Psoas muscle (tissue), 8 donors: ENCODE results near the gene TMEM108. TPM values are rescaled to one million over a fixed set of nuclear protein-coding genes. Genes with fewer than 3 reads are reported as not detected.

ENCODE experiments used
- ATAC-seq, 4 donors: fragments of 200-7000 bp; cut with Tn5 transposase; one replicate each; pipeline ENCODE4 v1.9.1; 2020; ENCODE audit warnings: moderate library complexity in 3 of 4, mild to moderate bottlenecking in 2 of 4
- DNase-seq, 2 donors: peaks; one replicate each; pipeline ENCODE4 v3.0.0-alpha.2; 2020
- H3K27ac ChIP-seq: fragments of 200-600 bp; one replicate; pipeline ENCODE4 v1.8.0; 2022
- H3K27me3 ChIP-seq, 3 donors: fragments of 200-600 bp in 1 of 3; one replicate each; pipeline versions ENCODE4 v1.6.1 to v1.8.0; 2013 to 2022; ENCODE audit warnings: low read length in 2 of 3, mild to moderate bottlenecking in 2 of 3, moderate library complexity in 1 of 3; ENCODE audit not compliant: insufficient read depth in 3 of 3
- H3K36me3 ChIP-seq, 2 donors: fragments of 200-600 bp in 1 of 2; one replicate each; pipeline versions ENCODE4 v1.6.1 to v1.8.0; 2013 to 2022; ENCODE audit warnings: low read depth in 1 of 2, mild to moderate bottlenecking in 1 of 2, moderate library complexity in 1 of 2; ENCODE audit not compliant: insufficient read depth in 1 of 2
- H3K4me1 ChIP-seq: fragments of 200-600 bp; one replicate; pipeline ENCODE4 v1.8.0; 2022
- H3K4me3 ChIP-seq: fragments of 200-600 bp; one replicate; pipeline ENCODE4 v1.8.0; 2022; ENCODE audit warnings: mild to moderate bottlenecking
- H3K9me3 ChIP-seq: fragments of 200-600 bp; one replicate; pipeline ENCODE4 v1.8.0; 2022
- CTCF ChIP-seq: fragments of 200-600 bp; IDR thresholded peaks from one replicate; pipeline ENCODE4 v1.8.0; 2022; ENCODE audit warnings: antibody characterized with exemption
- WGBS, 3 donors: extraction: QIAGEN DNeasy Blood & Tissue Kit; methylation state at CpG; one replicate each; pipeline versions ENCODE4 v1.1.6 to v1.1.7; 2013; 5-methylcytosine and 5-hydroxymethylcytosine counted together
- intact Hi-C, 2 donors: fragments of 100-400 bp; cut with DNase I; formaldehyde crosslinking; loops; one replicate each; pipeline versions ENCODE4 v1.11.0 to v1.14.2; 2022
- polyA plus RNA-seq, 3 donors: library from polyadenylated mRNA; stranded (reverse); fragments of 200-250 nt; gene quantifications; one replicate each; pipeline ENCODE4 v1.2.3, GENCODE V29; 2013
- total RNA-seq, 4 donors: library from RNA; stranded (reverse); fragmentation: NEBNext Ultra II Directional in 2 of 4; extraction: Animal tissue kit (Norgen Biotek cat#: 25700) in 2 of 4; gene quantifications; one replicate each; pipeline versions ENCODE4 v1.2.1 to v1.2.4, GENCODE V29; 2021 to 2023
- donor health status: healthy with polysubstance abuse.
- donor health status: DM: no; HTN: no; CAD: no; lungs with moderate emphysema.
- donor health status: Bipolar disorder and iron deficiency.
- donor health status: healthy.
- donor health status: DM: yes; HTN: yes; CAD: no.
- donor health status: DM: no; HTN: no; CAD: no.
- donor health status: DM: no; HTN: no; CAD: no.
- donor health status: DM: yes; HTN: yes; CAD: no.

TMEM108 gene
- total and polyA plus RNA-seq, 7 donors: 2.4 to 10.5 (median 6.5) TPM

GRCh38 chr3:133271539-133271938 is 233.3 kb downstream of the TMEM108 start:
- H3K27ac ChIP-seq: no peak overlapping the region
- intact Hi-C loops: no loop called here
- no peak for TF ChIP-seq CTCF
- DNase-seq (no peak), ATAC-seq (no peak)
- no peaks in the 10 kb centered on the region for H3K27me3 ChIP-seq
- WGBS, 3 donors: 68 to 71% (median 69%) methylated on average over 4 of the region's 4 CpGs
- H3K4me1 ChIP-seq: no peaks in the 10 kb centered on the region
- no peaks in the 10 kb centered on the region for H3K36me3 ChIP-seq
- no peaks in the 10 kb centered on the region for H3K9me3 ChIP-seq
- no peak overlapping the region for H3K4me3 ChIP-seq

- no peak for DNase-seq
Observed at GRCh38 chr3:133273346-133273745, 235.2 kb downstream of the TMEM108 start.

DNA sequence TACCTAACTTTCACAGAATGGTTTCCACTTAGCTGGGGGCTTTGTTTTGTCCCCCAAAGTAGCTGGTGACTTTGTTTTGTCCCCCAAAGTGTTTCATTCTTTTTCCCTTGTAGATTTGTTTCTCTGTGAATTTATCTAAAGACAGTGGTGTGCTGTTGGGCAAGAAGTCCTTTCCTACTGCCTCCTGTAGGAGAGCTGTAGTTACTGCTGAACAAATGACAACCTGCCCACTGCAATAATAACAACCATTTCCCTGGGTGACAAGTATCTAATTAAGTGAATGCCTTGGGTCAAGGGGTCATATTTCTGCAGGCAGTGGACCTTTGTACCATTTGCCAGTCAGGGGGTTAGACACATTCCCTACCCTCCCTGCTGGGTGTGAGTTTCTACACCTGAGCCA is 236.3 kb downstream of the TMEM108 start:
- H3K27me3 ChIP-seq: no peaks in the 10 kb centered on the region

More at GRCh38 chr3:133273346-133273745, 235.2 kb downstream of the TMEM108 start:
- no peak overlapping the region for H3K27ac ChIP-seq
- H3K36me3 ChIP-seq: no peaks in the 10 kb centered on the region
- no peak for TF ChIP-seq CTCF
- ATAC-seq: no peak
- H3K4me1 ChIP-seq: no peaks in the 10 kb centered on the region
- no peak overlapping the region for H3K4me3 ChIP-seq
- intact Hi-C loops: no loop called here
- H3K9me3 ChIP-seq: no peaks in the 10 kb centered on the region
- 74 to 86% (median 74%) methylated on average over 2 of the region's 2 CpGs for WGBS, 3 donors
- H3K27me3 ChIP-seq: no peaks in the 10 kb centered on the region

GRCh38 chr3:133276594-133276993 is 238.4 kb downstream of the TMEM108 start:
- H3K36me3 ChIP-seq: no peaks in the 10 kb centered on the region
- no peak for TF ChIP-seq CTCF
- ATAC-seq: no peak
- 30 to 44% (median 32%) methylated on average over 4 of the region's 4 CpGs for whole genome bisulfite sequencing, 3 donors
- no peak for DNase-seq
- H3K27me3 ChIP-seq: no peaks in the 10 kb centered on the region
- H3K4me3 ChIP-seq: no peak overlapping the region
- intact Hi-C loops: no loop called here
- no peak overlapping the region for H3K27ac ChIP-seq
- H3K9me3 ChIP-seq: no peaks in the 10 kb centered on the region
- no peaks in the 10 kb centered on the region for H3K4me1 ChIP-seq

More for the DNA sequence above, 236.3 kb downstream of the TMEM108 start:
- no peak overlapping the region for H3K27ac ChIP-seq
- DNase-seq (no peak), ATAC-seq (no peak)
- H3K4me3 ChIP-seq: no peak overlapping the region
- no peak for TF ChIP-seq CTCF
- H3K4me1 ChIP-seq: no peaks in the 10 kb centered on the region
- intact Hi-C loops: no loop called here
- no peaks in the 10 kb centered on the region for H3K9me3 ChIP-seq
- no peaks in the 10 kb centered on the region for H3K36me3 ChIP-seq

DNA sequence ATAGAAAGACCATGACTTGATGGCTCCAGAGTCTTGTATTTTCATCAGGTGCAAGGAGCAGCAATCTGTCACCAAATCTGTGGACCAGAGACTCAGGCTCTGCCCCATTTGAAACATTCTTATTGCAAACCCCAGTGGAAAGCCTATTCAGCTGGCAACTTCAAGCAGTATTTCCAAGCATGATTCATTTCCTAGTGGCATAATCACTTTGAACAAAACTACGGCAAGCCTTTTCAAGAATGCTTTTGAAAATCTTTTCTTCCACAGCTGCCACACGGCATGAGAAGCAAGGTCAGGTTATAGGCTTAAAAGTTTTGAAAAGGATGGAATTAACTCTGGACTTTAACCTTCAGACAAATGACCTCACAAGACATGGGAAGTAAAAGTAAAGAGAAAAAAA is 239.6 kb downstream of the TMEM108 start:
- intact Hi-C loops: no loop called here
- H3K9me3 ChIP-seq: no peaks in the 10 kb centered on the region
- H3K27me3 ChIP-seq: no peaks in the 10 kb centered on the region
- no peaks in the 10 kb centered on the region for H3K4me1 ChIP-seq
- DNase-seq (no peak), ATAC-seq (no peak)
- no peak overlapping the region for H3K4me3 ChIP-seq
- 41 to 51% (median 46%) methylated on average over 2 of the region's 2 CpGs for WGBS, 3 donors
- H3K36me3 ChIP-seq: no peaks in the 10 kb centered on the region
- TF ChIP-seq CTCF: no peak
- H3K27ac ChIP-seq: no peak overlapping the region
